Lower lobe of right lung (tissue), 2 donors: Measurements from ENCODE around the gene TSKS. TPM values are rescaled to one million over a fixed set of nuclear protein-coding genes. Genes with fewer than 3 reads are reported as not detected.

Source experiments
- ATAC-seq, 2 donors: fragments of 200-7000 bp; cut with Tn5 transposase; one replicate each; pipeline ENCODE4 v1.9.1; 2020 to 2022; ENCODE audit warnings: mild to moderate bottlenecking in 2 of 2, moderate library complexity in 2 of 2
- DNase-seq: peaks from one replicate; pipeline ENCODE4 v3.0.0-alpha.2; 2020
- H3K27ac ChIP-seq: fragments of 200-600 bp; one replicate; pipeline ENCODE4 v1.8.0; 2022
- H3K27me3 ChIP-seq: fragments of 200-600 bp; one replicate; pipeline ENCODE4 v1.8.0; 2022; ENCODE audit warnings: low read depth
- H3K36me3 ChIP-seq: fragments of 200-600 bp; one replicate; pipeline ENCODE4 v1.8.0; 2022; ENCODE audit warnings: mild to moderate bottlenecking
- H3K4me1 ChIP-seq: fragments of 200-600 bp; one replicate; pipeline ENCODE4 v1.8.0; 2022
- H3K4me3 ChIP-seq: fragments of 200-600 bp; one replicate; pipeline ENCODE4 v1.8.0; 2022; ENCODE audit warnings: mild to moderate bottlenecking
- H3K9me3 ChIP-seq: fragments of 200-600 bp; one replicate; pipeline ENCODE4 v1.8.0; 2022
- intact Hi-C: fragments of 100-400 bp; cut with DNase I; formaldehyde crosslinking; loops from one replicate; pipeline ENCODE4 v1.11.0; 2022
- total RNA-seq: library from RNA; stranded (reverse); fragmentation: NEBNext Ultra II Directional; extraction: Animal tissue kit (Norgen Biotek cat#: 25700); gene quantifications from one replicate; pipeline ENCODE4 v1.2.1, GENCODE V29; 2021
- TF ChIP-seq, protein P1 (sequence below): fragments of 200-600 bp; IDR thresholded peaks from one replicate; pipeline ENCODE4 v1.8.0; 2022; ENCODE audit warnings: antibody characterized with exemption, mild to moderate bottlenecking
- donor health status: DM: no; HTN: yes; CAD: no; lungs with severe emphysema.

The TSKS gene
- total RNA-seq, 1 donor from 2014 or later: 1.2 TPM

DNA sequence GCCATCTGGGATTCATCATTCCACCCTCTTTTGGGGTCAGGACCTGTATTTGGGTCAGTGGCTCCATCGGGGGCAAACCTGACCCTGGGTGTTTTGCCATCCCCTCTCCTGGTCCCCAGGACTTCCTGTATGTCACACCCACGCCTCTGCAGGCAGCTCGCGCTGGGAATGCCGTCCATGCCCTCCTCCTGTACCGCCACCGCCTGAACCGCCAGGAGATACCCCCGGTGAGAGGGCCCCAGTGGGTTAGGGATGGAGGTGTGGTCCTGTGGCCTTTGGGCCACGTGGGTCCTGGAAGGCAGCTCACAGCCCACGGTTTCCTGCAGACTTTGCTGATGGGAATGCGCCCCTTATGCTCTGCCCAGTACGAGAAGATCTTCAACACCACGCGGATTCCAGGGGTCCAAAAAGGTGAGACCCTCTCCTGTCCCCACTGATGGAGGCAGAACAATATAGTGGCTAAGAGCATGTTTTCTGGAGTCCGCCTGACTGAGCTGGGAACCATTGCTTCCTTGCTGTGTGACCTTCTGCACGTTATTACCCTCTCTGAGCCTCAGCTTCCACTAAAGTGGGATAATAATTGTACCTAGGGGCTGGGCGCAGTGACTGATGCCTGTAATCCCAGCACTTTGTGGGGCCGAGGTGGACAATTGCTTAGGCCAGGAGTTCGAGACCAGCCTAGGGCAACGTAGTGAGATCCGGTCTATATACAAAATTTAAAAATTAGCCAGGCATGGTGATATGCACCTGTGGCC, 58.0 kb downstream of the TSKS start:
- peaks cover 5% of the 10 kb centered on the region for H3K27me3 ChIP-seq
- ATAC-seq: no peak
- H3K9me3 ChIP-seq: no peaks in the 10 kb centered on the region
- no peak overlapping the region for H3K27ac ChIP-seq
- H3K36me3 ChIP-seq: no peaks in the 10 kb centered on the region
- H3K4me1 ChIP-seq: no peaks in the 10 kb centered on the region
- intact Hi-C loops: no loop called here
- TF ChIP-seq, protein P1, sequence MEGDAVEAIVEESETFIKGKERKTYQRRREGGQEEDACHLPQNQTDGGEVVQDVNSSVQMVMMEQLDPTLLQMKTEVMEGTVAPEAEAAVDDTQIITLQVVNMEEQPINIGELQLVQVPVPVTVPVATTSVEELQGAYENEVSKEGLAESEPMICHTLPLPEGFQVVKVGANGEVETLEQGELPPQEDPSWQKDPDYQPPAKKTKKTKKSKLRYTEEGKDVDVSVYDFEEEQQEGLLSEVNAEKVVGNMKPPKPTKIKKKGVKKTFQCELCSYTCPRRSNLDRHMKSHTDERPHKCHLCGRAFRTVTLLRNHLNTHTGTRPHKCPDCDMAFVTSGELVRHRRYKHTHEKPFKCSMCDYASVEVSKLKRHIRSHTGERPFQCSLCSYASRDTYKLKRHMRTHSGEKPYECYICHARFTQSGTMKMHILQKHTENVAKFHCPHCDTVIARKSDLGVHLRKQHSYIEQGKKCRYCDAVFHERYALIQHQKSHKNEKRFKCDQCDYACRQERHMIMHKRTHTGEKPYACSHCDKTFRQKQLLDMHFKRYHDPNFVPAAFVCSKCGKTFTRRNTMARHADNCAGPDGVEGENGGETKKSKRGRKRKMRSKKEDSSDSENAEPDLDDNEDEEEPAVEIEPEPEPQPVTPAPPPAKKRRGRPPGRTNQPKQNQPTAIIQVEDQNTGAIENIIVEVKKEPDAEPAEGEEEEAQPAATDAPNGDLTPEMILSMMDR: no peak
- H3K4me3 ChIP-seq: no peak overlapping the region
- no peak for DNase-seq

DNA sequence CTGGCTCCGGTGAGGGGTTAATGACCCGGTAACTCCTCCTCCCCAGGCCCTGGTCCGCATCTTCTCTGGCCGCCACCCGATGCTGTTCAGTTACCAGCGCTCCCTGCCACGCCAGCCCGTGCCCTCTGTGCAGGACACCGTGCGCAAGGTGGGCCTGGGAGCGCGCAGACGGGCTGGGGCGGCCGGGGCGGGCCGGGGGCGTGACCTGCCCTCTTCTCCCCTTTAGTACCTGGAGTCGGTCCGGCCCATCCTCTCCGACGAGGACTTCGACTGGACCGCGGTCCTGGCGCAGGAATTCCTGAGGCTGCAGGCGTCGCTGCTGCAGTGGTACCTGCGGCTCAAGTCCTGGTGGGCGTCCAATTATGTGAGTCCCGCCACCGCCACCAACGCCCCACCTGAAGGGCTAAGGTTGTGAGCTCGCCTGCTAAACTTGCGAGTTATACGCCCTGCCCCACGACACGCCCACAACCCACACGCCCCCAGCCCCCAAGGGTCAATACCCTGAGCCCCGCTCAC, 61.8 kb downstream of the TSKS start:
- TF ChIP-seq, protein P1: no peak
- ATAC-seq (peak in 1 of 2 donors; percentile 24), DNase-seq (no peak)

DNA sequence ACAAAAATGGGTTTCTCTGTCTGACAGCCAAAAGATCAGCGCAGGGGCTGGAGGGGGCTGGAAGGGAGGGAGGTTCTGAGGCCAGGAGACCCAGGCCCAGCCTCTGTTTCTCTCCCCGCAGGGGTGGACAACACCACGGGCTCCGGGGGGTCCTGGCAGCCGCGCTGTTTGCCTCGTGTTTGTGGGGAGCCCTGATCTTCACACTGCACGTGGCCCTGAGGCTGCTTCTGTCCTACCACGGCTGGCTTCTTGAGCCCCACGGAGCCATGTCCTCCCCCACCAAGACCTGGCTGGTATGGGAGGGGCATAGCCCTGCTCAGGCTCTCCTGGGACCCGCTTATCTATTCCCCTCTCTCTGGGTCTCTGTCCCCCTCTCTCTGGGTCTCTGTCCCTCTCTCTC, 62.5 kb downstream of the TSKS start:
- Histone ChIP-seq H3K36me3 (no peaks in the 10 kb centered on the region), H3K27ac (no peak overlapping the region), H3K4me3 (no peak overlapping the region), H3K27me3 (peaks cover 9% of the 10 kb centered on the region), H3K9me3 (no peaks in the 10 kb centered on the region), H3K4me1 (no peaks in the 10 kb centered on the region)
- TF ChIP-seq, protein P1: no peak
- intact Hi-C loops: no loop called here
- ATAC-seq: peak in 1 of 2 donors; percentile 9
- DNase-seq: no peak

More for the DNA sequence above, 61.8 kb downstream of the TSKS start:
- H3K27me3 ChIP-seq: peaks cover 9% of the 10 kb centered on the region
- intact Hi-C loops: no loop called here
- no peaks in the 10 kb centered on the region for H3K36me3 ChIP-seq
- no peak overlapping the region for H3K27ac ChIP-seq
- H3K4me1 ChIP-seq: no peaks in the 10 kb centered on the region
- H3K4me3 ChIP-seq: no peak overlapping the region
- H3K9me3 ChIP-seq: no peaks in the 10 kb centered on the region

DNA sequence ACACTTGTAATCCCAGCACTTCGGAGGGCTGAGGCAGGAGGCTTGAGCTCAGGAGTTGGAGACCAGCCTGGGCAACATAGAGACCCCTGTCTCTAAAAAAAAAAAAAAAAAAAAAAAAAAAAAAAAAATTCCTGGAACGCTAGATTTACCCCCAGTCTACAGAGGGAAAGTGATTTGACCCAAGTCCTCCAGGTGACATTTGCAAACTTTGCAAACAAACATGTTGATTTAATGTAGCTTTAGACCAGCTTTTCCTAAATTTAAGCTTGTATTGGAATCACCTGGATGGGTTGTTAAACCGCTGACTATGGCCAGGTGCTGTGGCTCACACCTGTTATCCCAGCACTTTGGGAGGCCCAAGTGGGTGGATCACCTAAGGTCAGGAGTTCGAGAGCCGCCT, 63.7 kb downstream of the TSKS start:
- intact Hi-C loops: no loop called here
- H3K27me3 ChIP-seq: peaks cover 9% of the 10 kb centered on the region
- DNase-seq (no peak), ATAC-seq (no peak)
- no peaks in the 10 kb centered on the region for H3K9me3 ChIP-seq
- no peak overlapping the region for H3K27ac ChIP-seq
- H3K4me1 ChIP-seq: no peaks in the 10 kb centered on the region
- TF ChIP-seq, protein P1: no peak
- H3K4me3 ChIP-seq: no peak overlapping the region
- no peaks in the 10 kb centered on the region for H3K36me3 ChIP-seq

DNA sequence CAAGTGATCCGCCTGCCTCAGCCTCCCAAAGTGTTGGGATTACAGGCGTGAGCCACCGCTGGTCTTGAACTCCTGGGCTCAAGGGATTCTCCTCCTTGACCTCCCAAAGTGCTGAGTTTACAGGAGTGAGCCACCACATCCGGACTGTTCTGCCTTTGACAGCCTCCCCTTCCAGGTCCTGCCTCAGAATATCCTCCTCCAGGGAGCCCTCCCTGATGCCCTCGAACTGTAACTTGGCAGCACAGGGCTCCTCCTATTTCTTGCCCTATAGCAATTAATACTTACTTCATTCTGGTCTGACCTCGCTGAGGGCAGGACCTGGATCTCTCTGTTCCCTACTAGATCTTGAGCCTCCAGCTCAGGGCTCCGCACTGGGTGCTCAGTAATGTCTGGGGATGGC, 66.2 kb downstream of the TSKS start:
- ATAC-seq: no peak
- no peaks in the 10 kb centered on the region for H3K36me3 ChIP-seq
- H3K27ac ChIP-seq: no peak overlapping the region
- no peak for DNase-seq
- H3K9me3 ChIP-seq: no peaks in the 10 kb centered on the region
- H3K4me1 ChIP-seq: no peaks in the 10 kb centered on the region
- intact Hi-C loops: no loop called here
- peaks cover 9% of the 10 kb centered on the region for H3K27me3 ChIP-seq
- TF ChIP-seq, protein P1: no peak
- no peak overlapping the region for H3K4me3 ChIP-seq
